Skin of body (tissue), 2 donors: ENCODE measurements around the gene RASGRF1. TPM values are rescaled to one million over a fixed set of nuclear protein-coding genes. Genes with fewer than 3 reads are reported as not detected.
"Not testable (repeated sequence)": the region's sequence is repeated elsewhere in the genome, so short reads cannot be mapped to it uniquely, and the experiment has no call there.

Source experiments
- DNase-seq: peaks from one replicate; lab custom pipeline; 2025; lab: John Stamatoyannopoulos, UW
- total RNA-seq: library from RNA; depleted of rRNA; stranded (reverse); fragments of >200 nt; gene quantifications from one replicate; pipeline ENCODE4 v1.2.3, GENCODE V29; 2014

RASGRF1 gene
- total RNA-seq, 1 donor from 2014 or later = 0.30 TPM

DNA sequence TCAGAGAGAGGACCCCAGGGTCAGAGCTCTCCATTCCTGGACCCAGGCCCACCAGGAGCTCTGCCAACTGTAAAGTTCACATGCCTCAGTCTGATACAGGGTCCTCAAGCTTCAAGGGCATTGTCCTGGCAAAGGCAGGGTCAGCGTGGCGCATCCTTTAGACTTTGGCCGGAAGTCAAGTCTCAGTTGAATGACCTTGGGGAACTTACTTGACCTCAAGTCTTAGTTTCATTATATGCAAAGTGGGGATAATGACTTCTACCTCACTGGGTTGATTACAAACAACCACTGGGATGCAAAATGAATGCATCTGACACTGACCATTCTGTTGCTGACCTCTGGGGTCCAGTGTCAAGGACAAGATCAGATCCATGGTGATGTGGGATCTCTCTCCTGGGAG, 75.2 kb downstream of the RASGRF1 start:
- DNase-seq = no peak

DNA sequence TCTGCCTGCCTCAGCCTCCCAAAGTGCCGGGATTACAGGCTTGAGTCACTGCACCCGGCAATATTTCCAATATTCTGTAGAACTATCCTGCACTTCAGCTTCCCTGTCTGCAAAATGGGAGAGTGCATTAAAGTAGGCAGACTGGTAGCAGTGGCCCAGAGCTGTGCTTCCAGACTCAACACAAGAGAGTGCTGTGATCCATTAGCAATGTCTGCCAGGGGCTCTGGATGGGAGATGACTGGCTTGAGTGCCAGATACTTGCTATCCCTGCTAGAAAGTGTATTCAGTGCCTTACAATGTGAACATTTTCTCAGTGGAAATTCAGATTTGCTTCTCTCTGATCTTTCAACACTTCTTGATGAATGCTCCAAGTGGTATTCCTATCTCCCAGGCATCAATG, 80.3 kb downstream of the RASGRF1 start:
- no peak for DNase-seq

DNA sequence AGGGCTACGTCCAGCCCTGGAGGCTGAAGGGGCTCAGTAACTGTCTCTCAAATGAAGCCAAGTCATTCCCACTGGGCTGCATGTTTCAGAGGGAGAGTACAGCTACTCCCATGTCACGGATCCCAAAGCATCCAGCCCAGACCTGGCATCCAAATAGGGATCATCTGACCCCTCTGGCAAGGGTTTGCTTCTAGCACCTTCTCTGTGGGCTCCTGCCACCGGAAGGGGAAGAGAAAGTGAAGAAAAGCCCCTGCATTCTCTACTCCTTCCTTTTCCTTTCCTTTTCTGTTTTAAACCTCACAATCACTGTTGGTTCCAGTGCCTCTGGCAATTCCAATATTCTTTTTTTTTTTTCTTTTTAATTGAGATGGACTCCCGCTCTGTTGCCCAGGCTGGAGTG, 81.2 kb downstream of the RASGRF1 start:
- DNase-seq = no peak

DNA sequence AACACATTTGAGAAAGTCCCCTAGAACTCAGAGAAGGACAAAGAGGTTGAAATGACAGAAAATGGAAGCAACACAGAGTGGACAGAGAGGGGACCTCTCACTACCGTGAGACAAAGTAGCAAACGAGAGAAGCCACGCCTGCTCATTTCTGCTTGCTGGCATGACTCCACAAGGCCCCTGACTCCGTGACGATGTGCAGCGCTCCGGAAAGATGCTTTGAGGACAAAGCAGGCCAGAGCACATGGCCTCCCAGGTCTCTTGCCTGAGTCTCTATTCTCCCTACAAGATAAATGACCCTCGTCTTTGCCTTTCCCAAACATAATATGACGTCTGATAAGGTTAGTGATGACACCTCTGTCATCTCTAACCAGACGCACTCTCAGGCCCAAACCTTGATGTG, 81.9 kb downstream of the RASGRF1 start:
- no peak for DNase-seq

DNA sequence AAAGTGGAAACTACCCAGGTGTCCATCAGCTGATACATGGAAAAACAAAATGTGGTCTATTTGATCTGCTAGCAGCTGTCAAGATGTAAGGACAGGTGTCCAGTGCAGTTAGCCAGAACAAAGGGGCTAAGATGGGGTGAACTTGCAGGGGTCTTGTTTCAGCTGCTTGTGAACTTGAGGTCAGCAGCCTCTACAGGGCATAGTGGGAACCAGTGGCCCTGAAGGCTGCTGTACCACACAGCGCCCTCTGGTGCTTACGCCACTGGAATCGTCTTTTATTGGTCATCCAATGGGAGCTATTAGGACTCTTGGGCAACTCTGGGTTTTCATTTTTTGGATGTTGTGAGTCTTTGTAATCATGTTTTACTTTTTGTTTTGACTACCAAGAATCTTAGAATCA, 83.5 kb downstream of the RASGRF1 start:
- no peak for DNase-seq

DNA sequence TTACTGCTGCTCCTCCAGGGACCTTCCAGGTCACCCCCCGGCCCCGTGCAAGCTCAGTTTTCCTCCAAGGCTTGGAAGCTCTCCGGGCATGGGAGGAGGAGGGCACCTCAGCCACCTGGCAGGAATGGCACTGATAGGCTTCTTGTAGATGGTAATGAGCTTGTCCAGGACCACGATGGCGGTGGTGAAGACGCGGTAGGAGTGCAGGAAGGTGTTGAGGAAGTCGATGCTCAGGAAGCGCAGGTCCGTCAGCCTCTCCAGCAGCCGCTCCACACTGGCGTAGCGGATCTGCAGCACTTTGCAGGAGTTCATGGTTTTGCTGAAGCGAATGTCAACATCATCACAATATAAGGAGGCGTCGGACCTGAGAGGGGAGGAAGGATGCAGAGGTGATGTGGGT, 84.5 kb downstream of the RASGRF1 start:
- no peak for DNase-seq

DNA sequence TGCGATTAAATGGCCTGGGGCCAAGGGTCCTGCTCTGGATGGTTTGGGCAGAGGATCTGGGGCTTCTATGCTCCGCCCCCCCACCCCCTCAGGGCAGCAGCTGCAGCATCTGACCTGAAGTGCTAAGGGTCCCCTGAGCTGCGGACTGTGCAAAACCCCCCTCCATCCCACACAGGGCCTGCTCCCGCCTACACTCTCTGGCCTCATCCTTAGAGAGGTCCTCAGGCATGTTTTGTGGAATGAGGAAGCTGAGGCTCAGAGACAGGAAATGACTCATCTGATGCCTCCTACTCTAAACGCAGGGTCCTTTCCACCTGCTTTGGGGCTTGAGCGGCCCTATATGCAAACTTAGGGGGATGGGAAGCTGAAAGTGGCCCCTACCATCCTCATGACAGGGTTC, 86.2 kb downstream of the RASGRF1 start:
- DNase-seq = no peak

DNA sequence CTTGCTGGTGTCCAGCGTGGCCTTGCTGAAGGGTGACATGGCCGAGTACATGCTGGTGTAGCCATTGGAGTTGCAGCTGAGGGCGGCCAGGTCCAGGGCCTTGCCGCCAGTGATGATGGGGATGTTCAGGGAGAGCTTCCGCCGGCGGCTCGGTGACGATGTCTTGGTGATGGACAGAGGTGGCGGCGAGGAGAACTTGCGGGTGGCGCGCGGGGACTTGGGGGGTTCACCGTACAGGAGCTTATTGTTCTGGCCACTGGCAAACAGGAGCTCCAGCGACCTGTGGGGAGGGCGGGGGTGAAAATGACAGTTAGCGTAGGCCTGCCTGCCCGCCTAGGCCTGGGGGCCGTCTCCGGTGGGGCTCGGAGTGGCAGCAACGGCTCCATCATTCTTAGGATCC, 86.7 kb downstream of the RASGRF1 start:
- DNase-seq = no peak

DNA sequence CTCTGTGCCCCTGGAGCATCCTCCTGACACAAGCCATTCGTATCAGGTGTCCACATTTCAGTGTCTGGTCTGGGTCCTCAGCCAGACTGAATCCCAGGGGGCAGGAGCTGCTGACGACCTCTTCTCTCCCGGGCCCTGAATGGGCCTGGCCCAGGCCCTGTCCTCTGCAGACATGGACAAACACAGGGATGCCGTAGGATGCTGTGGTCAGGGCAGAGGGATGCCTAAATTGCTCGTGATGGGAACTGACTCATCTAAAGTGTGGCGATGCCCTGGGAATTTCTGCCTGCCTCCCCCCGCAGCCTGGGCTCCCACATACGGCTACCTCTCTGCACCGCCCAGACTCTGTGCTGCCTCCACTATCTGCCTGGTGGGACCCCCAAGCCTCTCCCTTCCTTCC, 87.3 kb downstream of the RASGRF1 start:
- DNase-seq = no peak

DNA sequence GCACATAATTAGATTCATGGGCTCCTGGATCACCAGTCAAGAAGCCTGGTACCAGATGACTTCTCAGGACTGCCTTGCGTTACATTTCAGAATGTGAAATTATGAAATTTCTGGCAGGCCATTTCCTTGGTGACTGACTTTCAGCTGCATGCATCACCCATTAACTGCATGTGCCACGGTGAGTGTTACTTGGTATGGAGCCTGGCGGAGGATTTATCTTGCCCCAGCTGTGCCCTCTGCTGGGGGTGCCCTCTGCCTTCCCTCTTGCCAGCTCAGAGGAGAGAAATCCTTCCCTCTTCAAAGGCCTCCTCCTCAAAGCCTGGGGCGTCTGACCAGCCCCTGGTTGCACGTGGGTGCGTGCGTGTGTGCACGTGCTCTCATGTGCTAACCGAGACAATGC, 88.0 kb downstream of the RASGRF1 start:
- no peak for DNase-seq

DNA sequence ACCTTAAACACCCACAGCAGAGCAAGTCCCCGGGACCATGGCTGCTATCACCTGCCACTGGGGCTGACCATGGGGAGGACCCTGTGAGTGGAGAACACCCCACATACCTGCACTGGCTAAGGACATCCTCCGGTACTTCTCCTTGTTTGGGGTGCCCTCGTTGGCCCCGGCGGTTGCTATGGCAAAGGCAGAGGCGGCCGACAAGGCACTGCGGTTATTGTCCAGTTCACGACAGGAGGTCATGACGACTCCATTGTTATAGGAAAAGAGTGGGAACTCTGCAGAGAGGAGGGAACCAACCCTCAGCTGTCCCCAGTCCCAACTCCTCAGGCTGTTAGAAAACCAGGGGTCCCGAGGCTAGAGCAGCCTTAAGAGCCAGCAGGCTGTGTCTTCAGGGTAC, 90.9 kb downstream of the RASGRF1 start:
- no peak for DNase-seq

DNA sequence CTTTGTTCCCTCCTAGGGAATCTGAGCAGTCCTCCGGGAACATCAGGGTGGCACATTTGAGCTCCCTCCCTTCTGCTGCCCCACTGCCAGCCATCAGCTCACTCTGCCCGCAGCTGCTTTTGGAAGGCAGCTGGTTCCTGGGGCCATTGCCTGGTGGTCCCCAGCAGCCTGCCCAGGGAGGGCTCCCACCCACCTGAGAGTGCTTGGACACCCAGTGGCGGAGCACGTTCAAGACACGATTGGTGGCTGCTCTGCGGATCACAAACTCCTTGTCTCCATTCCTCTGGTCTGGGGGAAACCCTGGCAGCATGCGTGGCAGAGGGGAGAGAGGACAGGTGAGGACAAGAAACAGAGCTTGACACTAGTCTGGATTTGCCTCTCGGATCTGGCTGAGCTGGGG, 92.1 kb downstream of the RASGRF1 start:
- no peak for DNase-seq

DNA sequence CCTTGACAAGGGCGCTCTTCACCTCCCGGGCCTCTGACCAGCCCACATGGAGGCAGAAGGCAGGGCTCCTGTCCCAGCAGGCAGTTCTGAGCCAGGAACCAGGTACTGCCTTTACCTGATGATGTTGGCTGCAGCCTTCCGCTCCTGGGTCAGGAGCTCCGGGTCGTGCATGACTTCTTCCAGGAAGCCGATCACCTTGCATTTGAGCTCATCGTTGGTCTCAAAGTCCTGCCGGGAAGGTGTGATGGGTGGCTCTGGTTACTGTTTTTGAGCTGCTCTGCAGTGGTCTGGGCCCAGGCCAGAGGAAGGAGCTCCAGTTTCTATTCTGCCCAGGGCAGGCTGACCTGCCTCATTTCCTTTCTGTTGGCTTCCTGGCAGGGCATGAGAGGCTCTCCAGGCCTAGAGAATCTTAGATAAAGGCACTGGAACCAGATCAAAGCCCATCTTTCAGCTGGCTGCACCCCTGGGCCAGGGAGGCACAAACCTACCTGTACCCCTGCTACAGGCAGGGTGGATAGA, 92.5 kb downstream of the RASGRF1 start:
- DNase-seq = no peak

DNA sequence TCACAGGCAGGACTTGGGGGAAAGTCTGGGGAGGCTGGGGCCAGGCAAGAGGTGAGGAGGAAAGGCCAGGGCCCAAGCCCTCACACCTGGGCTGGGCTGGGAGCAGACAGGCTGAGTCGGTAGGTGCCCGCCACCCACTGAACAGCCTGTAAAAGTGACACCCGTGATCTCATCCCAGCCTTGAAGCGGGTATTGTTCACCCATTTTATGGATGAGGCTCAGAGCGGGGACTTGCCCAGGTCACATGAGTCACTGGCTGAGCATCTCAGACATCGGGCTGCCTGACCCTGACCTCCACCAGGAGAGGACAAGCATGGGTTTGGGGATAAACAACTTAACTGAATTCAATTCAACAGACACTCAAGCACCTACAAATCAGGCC, 93.7 kb downstream of the RASGRF1 start:
- DNase-seq = no peak

DNA sequence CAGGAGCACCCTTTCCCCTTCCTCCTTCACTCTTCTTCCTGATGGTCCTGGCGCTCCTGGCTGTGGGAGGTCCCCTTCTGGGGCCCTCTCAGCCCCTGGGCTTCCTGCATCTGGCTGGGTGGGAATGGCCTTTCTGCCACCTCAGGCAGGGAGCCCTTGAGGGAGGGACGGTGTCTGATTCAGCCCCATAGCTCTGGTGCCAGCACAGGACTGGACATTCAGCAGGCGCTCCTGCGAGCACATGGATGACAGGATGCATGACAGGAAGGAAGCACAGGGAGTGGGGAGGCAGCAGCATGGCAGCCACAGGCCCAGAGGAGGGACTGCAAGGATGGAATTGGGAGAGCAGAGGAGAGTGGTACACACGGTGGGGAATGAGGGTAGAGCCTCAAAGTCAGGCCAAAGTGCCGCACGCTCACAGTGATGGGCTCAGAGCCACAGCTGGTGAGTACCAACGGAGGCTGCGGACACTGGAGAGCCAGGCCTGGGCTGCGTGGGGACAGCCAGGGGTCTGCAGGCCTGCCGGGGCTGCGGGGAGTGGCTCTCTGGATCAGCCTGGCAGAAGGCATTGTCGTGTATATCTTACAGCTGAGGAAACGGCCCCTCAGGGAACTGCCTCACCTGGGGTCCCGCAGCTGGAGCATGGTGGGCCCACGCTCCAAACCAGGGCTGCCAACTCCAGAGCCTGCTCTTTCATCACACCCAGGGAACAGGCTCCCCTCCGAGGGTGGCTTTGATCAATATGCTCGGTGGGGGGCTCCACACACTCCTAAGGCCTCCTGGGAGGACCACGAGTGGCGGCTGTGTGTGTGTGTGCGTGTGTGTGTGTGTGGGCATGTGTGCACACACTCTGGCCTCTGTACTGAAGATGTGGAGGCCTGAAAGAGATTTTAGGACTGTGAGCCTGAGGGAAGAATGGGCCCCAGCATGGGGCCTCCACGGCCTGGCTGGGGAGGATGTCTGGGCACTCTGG, 94.4 kb downstream of the RASGRF1 start:
- DNase-seq = no peak

DNA sequence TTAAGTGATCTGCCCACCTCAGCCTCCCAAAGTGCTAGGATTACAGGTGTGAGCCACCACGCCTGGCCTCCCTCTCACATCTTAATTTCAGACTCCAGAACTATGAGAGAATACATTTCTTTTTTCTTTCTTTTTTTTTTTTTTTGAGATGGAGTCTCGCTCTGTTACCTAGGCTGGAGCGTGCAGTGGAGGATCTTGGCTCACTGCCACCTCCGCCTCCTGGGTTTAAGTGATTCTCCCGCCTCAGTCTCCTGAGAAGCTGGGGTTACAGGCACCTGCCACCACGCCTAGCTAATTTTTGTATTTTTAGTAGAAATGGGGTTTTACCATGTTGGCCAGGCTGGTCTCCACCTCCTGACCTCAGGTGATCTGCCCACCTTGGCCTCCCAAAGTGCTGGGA, 95.4 kb downstream of the RASGRF1 start:
- DNase-seq = not testable (repeated sequence)

DNA sequence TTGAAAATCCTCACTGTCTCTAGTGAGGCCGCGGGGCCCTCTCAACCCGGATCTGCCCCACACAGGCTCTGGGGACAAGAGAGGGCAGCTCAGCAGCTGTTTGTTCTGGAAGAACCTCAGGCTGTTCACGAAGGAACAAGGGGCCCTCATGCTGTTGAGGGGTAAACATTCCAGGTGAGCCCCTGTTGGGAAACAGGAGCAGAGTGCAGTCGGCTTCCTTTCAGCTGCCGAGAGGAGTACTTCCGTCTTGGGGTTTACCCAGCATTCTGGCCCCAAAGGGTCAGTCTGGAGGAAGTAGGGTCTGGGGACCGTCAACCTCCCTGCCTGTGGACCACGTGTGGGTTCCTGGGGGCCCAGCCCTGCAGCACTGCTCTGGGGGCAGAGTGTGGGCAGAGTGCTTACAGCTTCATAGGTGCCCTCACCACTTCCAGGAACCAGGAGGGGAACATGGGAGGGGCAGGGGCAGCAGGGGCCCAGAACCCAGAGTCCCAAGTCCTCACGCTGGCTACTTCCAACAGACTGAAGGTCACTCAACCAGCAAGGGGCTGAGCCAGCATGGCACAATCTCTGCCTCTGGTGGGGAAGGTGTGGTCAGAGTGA, 96.5 kb downstream of the RASGRF1 start:
- no peak for DNase-seq

DNA sequence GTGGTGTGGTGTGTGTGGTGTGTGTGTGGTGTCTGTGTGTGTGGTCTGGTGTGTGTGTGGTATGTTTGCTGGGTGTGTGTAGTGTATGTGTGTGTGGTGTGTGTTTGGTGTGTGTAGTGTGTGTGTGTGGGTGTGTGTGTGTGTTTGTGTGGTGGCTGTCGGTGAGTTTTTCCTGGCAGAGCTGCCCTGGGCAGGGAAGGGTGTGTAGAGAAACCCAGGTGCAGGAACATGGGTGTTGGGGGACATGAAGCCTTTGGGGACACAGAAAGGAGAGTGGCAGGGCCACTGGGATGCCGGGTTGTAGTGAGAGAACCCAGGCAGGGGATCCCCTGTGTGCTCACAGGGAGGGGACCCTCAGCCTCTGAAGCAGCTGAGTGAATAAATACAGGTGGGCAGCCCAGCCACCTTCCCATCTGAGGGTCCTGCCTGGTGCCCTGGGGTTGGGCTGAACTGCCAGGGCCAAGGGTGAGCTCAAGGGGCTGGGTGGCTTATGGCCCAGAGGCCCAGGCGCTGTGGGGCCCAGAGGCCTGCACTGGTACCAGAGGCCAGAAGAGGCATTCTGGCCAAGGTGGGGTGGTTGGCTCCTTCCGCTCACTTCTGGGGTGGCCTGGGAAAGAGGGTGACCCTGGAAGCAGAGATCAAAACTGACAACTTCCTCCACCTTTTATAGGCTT, 97.2 kb downstream of the RASGRF1 start:
- no peak for DNase-seq

DNA sequence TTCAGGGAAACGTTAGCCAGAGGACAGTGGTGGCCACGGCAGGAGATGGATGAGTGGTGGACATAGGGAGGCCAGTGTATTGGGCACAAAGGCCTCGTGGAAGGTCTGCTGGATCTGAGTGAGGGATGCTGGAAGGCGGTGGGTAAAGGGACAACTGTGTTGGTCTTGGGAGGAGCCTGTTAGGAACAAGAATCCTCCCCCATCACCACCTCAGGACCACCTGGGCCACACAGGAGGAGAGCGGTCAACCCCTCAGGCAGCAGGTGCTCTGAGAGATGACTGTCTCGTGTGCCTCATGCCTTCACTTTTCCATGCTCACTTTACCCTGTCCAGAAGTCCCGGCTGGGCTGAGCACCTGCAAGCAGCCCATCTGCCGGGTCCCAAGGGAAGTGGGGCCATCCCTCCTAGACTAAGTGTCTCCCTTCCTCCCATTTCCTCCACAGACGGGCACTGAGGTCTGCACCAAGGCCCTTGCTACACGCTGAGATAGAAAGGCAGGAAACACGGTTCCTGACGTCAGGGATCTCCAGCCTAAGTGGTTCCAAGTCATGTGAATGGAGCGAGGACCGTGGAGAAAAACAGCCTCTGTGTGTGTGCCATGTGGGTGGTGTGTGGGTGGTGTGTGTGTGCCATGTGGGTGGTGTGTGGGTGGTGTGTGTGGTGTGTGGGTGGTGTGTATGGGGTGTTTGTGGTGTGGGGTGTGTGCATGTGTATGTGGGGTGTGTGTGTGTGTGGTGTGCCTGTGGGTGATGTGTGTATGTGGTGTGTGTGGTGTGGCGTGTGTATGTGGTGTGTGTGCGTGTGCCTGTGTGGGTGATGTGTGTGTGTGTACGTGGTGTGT, 97.9 kb downstream of the RASGRF1 start:
- DNase-seq = no peak

DNA sequence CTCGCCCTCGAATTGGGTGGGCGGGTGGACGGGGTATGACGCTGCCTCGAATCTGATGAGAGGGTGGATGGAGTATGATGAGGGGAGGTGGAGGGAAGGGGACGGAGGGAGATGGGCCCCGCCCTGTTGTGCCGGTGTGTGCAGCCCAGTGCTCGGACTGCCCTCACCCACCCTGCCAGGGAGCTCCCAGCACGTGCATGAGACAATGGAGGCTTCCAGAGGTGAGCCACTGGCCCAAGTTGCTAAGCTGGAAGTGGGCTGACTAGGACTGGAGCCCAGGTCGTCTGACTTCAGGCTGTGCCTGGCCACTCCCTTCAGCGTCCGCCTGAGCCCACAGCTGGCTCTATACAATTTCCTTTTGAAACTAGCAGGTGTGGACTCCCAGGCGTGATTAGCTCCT, 98.7 kb downstream of the RASGRF1 start:
- no peak for DNase-seq

DNA sequence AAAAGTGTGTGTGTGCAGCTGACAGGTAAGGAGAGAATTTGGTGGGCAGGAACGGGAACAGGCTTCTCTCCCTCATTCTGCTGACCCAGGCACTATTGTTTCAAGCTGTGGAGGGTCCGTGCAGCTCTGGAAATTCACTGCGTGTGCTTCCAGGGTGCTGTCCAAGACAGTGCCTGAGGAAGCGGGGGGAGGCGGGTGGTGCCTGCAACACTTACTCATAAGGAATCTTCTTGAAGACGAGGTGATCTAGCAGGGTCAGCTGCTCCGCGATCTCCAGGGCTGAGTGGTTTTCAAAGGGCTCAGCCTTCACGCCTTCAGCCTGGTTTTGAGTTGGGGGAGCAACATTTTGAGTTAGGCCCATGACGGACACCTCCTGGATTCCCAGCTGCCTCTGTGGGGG, 99.1 kb downstream of the RASGRF1 start:
- no peak for DNase-seq
